ENCODE measurements around the gene SYT10.
"Not testable (repeated sequence)": the region's sequence is repeated elsewhere in the genome, so short reads cannot be mapped to it uniquely, and the experiment has no call there.

Gene SYT10

GRCh38 chr12:33349791-33350190, 89.8 kb downstream of the SYT10 start:
- no peak for DNase-seq (ENCODE audit: low spot score)

DNA sequence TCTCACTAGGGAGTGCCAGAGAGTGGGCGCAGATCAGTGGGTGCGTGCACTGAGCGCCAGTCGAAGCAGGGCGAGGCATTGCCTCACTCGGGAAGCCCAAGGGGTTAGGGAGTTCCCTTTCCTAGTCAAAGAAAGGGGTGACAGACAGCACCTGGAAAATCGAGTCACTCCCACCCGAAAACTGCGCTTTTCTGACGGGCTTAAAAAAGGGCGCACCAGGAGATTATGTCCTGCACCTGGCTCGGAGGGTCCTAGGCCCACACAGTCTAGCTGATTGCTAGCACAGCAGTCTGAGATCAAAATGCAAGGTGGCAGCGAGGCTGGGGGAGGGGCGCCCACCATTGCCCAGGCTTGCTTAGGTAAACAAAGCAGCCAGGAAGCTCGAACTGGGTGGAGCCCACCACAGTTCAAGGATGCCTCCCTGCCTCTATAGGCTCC, 107.6 kb downstream of the SYT10 start:
- DNase-seq (ENCODE audit: low spot score), result not testable (repeated sequence)

DNA sequence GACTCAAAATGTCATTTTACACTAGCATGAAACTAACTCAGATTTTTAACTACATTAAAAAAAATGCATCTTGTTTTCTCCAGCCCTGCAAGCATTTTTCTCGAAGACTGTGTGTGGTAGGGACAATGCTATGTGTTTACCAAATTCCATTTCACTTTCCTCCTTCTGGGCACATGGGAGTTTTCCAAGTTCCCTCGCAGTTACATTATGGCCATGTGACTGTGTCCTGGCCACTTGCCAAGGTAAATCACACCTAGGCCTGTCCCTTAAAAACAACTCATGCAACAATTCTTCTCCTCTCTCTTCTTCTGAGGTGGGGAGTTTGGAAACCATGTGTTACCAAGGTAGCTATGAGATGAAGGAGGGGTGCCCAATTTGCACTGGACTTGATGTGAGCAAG, 108.7 kb downstream of the SYT10 start:
- no peak for DNase-seq (ENCODE audit: low spot score)

Measured in D341Med (cell line).